HUES64 (cell line): ENCODE data around the gene OR6A2.

Experiments
- H3K27ac ChIP-seq: 2 replicates; pipeline ENCODE4 v1.7.0; 2013; ENCODE audit warnings: low read depth, low read length, inconsistent platforms
- H3K27me3 ChIP-seq: 2 replicates; pipeline ENCODE4 v1.6.1; 2013; ENCODE audit warnings: mild to moderate bottlenecking, low read length; ENCODE audit not compliant: insufficient read depth
- H3K36me3 ChIP-seq: 2 replicates; pipeline ENCODE4 v1.6.1; 2013; ENCODE audit warnings: mild to moderate bottlenecking, low read length; ENCODE audit not compliant: insufficient read depth
- H3K4me1 ChIP-seq: 2 replicates; pipeline ENCODE4 v1.6.1; 2013; ENCODE audit warnings: mild to moderate bottlenecking, low read length, moderate library complexity; ENCODE audit not compliant: insufficient read depth
- H3K4me3 ChIP-seq: 2 replicates; pipeline ENCODE4 v1.5.1; 2013; ENCODE audit warnings: mild to moderate bottlenecking, low read length, moderate library complexity
- H3K9ac ChIP-seq: 2 replicates; pipeline ENCODE4 v1.6.1; 2013; ENCODE audit warnings: mild to moderate bottlenecking, low read depth, low read length
- H3K9me3 ChIP-seq: 2 replicates; pipeline ENCODE4 v1.6.1; 2013; ENCODE audit warnings: low read depth, low read length; ENCODE audit not compliant: insufficient read depth
- WGBS: fragments of 150-250, 120-280 bp; methylation state at CpG from one replicate; pipeline ENCODE4 v1.1.7; 2013; ENCODE audit warnings: missing lambda C conversion rate; 5-methylcytosine and 5-hydroxymethylcytosine counted together

OR6A2 gene

DNA sequence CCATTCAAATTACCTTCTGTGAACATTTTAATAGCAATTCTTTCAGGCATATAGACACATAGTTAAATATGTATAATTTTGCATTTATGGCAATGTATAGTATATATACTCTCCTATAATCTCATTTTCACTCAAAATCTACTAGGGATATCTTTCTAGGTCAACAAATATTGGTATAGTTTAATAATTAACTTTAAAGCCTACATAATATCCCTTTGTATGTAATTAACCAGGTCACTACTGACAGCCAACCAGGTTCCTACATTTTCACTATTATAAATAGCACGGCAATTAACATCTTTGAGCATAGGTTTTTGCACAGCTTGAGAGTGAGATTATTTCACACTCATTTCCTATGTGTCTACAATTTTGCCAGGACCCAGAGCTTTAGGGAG, 43.5 kb downstream of the OR6A2 start:
- Histone ChIP-seq H3K9ac (no peak overlapping the region), H3K27ac (no peak overlapping the region), H3K4me1 (no peaks in the 10 kb centered on the region), H3K27me3 (no peaks in the 10 kb centered on the region), H3K36me3 (no peaks in the 10 kb centered on the region), H3K9me3 (no peaks in the 10 kb centered on the region), H3K4me3 (no peak overlapping the region)
- WGBS = 94% methylated on average over 1 of the region's 1 CpG

DNA sequence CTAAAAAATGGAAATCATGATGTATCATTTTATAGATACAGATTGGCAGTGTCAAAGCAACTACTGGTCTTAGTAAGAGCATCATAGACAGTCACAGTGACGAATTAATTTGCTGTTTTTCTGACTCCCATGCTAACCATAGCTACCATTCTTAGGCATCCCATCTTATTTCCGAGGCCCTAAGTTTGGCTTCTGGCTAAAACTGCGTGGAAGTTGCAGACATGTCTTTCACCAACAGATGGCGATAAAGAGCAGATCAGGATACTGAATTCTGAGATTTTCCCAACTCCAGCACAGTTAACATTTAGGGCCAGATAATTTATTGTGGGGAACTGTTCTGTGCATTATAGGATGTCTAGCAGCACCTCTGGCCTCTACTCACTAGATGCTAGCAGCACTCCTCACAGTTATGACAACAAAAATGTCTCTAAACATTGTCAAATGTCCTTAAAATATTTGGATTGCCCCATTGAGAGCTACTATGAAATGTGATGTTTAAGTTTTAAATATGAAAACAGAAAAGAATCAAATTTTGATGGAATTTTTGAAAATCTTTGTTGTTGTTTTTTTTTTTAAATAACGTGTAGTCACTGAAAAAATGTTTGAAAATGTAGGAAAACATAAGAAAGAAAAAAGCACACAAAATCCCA, 44.1 kb downstream of the OR6A2 start:
- H3K27me3 ChIP-seq = no peaks in the 10 kb centered on the region
- no peaks in the 10 kb centered on the region for H3K36me3 ChIP-seq
- no peak overlapping the region for H3K4me3 ChIP-seq
- H3K9me3 ChIP-seq = no peaks in the 10 kb centered on the region
- no peak overlapping the region for H3K27ac ChIP-seq
- WGBS = 14% methylated on average over 4 of the region's 5 CpGs
- no peak overlapping the region for H3K9ac ChIP-seq
- H3K4me1 ChIP-seq = no peaks in the 10 kb centered on the region

DNA sequence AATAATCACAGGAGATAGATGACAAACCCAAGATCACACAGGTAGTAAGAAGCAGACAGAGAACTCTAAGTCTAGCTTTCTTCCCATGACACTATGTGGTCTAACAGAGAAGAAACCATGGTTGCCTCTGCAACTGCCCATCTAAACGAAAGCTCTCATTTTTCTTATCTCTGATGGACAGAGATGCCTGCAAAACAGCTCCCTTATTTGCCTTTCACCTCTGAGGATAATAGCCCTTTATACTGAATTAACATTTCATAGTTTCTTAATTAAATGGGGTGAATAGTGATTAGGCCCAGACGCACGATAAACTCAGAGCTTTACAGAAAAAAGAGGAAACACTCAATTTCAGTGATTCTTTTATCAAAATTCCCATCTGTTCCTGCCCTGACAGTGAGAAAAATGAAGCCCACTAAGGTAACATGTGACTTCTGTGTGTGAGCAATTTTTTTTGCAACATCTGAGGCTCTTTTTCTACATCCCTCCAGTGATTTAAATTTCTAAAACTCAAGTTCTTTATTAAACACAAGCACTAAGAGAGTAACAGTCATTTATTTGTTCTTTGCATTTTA, 52.3 kb downstream of the OR6A2 start:
- Histone ChIP-seq H3K9me3 (no peaks in the 10 kb centered on the region), H3K4me3 (no peak overlapping the region), H3K27ac (no peak overlapping the region), H3K27me3 (no peaks in the 10 kb centered on the region), H3K36me3 (no peaks in the 10 kb centered on the region), H3K9ac (no peak overlapping the region), H3K4me1 (no peaks in the 10 kb centered on the region)
- WGBS = 88% methylated on average over 3 of the region's 3 CpGs

DNA sequence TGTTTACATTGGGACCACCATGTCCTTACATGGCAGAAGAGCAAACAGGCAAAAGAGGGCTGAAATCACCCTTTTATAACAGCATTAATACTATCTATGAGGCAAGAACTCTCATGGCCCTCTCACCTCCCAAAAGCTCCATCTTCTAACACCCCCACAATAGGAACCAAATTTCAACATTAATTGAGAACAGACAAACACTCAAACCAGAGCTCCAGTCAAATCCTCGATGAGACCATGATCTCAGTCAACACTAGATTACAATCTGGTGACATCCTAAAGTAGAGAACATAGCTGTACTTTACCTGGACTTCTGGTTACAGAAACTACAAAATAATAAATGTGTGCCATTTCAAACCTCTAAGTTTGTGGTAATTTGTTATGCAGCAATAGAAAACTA, 52.9 kb downstream of the OR6A2 start:
- Histone ChIP-seq H3K4me3 (no peak overlapping the region), H3K4me1 (no peaks in the 10 kb centered on the region), H3K9ac (no peak overlapping the region), H3K27me3 (no peaks in the 10 kb centered on the region), H3K9me3 (no peaks in the 10 kb centered on the region), H3K36me3 (no peaks in the 10 kb centered on the region), H3K27ac (no peak overlapping the region)
- WGBS = 97% methylated on average over 1 of the region's 1 CpG

DNA sequence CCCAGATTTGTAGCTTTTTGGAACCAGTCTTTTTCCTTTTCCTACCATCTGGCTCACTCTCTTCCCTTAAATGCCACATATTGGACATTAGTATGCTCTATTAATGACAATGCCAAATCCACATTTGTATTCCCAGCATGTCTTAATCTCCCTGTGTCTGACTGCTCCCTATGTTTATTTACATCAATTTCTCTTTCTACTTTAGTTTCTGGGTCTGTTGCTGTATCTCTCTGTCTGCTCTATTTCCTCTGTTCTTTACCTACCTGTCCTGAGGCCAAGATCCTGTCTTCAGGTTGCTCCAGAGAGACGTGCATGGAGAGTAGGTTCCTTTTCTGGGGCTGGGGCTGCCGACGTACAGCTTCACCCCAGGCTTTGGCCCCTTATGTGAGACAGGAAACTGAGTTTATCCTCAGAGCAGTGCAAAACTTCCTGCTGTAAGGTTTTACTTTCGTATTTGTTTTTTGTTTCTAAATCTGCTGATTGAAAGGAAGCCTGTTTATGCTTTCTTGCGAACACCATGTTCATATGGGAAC, 53.3 kb downstream of the OR6A2 start:
- Histone ChIP-seq H3K27ac (no peak overlapping the region), H3K9me3 (no peaks in the 10 kb centered on the region), H3K9ac (no peak overlapping the region), H3K36me3 (no peaks in the 10 kb centered on the region), H3K4me1 (no peaks in the 10 kb centered on the region), H3K27me3 (no peaks in the 10 kb centered on the region), H3K4me3 (no peak overlapping the region)
- WGBS = 91% methylated on average over 5 of the region's 5 CpGs

DNA sequence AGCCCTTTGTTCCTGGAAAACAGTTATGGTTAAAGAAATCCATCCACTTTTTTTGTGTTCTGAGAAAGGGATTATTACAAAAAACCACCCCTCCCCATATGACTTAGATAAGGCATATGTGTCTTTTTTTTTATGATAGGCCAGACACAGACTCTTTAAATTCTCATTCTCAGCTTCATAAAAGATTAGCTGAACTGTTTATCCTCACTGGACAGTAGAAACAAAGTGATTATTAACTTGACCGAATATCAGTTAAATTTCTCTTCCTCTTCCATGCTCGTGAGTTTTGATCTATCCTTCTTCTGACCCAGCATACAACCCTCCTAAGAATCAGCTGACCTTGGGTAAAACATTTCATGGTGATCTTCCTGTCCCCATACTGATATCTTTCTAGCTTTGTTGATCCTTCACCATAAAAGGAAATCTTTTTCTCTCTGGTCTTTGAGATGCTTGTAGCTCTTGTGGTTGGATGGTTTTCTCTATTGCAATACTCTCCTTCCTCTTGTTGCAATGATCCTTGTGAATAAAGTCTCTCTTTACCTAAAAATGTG, 53.9 kb downstream of the OR6A2 start:
- Histone ChIP-seq H3K27ac (no peak overlapping the region), H3K9me3 (no peaks in the 10 kb centered on the region), H3K36me3 (no peaks in the 10 kb centered on the region), H3K4me1 (no peaks in the 10 kb centered on the region), H3K27me3 (no peaks in the 10 kb centered on the region), H3K9ac (no peak overlapping the region), H3K4me3 (no peak overlapping the region)
- 91% methylated on average over 2 of the region's 2 CpGs for WGBS

DNA sequence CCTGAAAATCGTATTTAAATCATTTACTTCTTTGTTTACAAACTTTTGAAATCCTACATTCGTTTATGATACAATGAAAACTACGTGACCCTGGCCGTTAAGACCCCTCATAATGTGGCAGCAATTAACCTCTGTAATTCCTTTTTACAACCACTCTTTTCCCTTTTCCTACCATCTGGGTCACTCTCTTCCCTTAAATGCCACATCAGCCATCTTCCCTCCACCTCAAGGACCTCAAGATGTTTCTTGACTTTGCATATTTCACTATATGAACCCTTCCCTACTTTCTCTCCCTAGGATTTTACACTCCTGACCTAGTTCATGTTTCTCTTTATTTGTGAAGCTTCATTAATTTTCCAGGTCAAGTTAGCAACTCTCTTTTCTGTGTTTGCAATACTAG, 54.5 kb downstream of the OR6A2 start:
- no peak overlapping the region for H3K27ac ChIP-seq
- H3K36me3 ChIP-seq = no peaks in the 10 kb centered on the region
- H3K27me3 ChIP-seq = no peaks in the 10 kb centered on the region
- no peaks in the 10 kb centered on the region for H3K9me3 ChIP-seq
- no peak overlapping the region for H3K4me3 ChIP-seq
- no peak overlapping the region for H3K9ac ChIP-seq
- no peaks in the 10 kb centered on the region for H3K4me1 ChIP-seq
- 91% methylated on average over 4 of the region's 4 CpGs for WGBS

DNA sequence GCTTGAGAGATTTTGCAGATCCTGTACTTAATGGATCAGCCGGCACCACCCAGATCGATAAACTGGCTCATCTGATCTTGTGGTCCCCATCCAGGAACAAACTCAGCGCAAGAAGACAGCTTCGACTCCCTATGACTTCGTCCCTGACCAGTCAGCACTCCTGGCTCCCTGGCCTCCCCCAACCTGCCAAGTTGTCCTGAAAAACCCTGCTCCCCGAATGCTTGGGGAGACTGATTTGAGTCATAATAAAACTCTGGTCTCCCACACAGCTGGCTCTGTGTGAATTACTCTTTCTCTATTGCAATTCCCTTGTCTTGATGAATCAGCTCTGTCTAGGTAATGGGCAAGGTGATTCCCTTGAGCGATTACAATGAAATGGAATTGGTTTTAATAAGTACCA, 57.2 kb downstream of the OR6A2 start:
- Histone ChIP-seq H3K36me3 (no peaks in the 10 kb centered on the region), H3K9ac (no peak overlapping the region), H3K27me3 (no peaks in the 10 kb centered on the region), H3K4me1 (no peaks in the 10 kb centered on the region), H3K9me3 (no peaks in the 10 kb centered on the region), H3K4me3 (no peak overlapping the region), H3K27ac (no peak overlapping the region)
- WGBS = 82% methylated on average over 7 of the region's 7 CpGs
